SK-N-SH treated with all-trans-retinoic acid at 6 μM for 48 hours (cell line): ENCODE data around the gene BAG5.

Source experiments
- ATAC-seq: fragments of 200-7000 bp; cut with Tn5 transposase; 3 replicates; pipeline ENCODE4 v1.9.1; 2020; ENCODE audit warnings: mild to moderate bottlenecking, moderate library complexity
- ARNTL ChIP-seq: fragments of 450-650 bp; formaldehyde crosslinking; IDR thresholded peaks from 2 replicates; pipeline ENCODE4 v1.5.0; 2020; ENCODE audit warnings: low read depth, mild to moderate bottlenecking, moderate library complexity, borderline replicate concordance
- BACH2 ChIP-seq: fragments of 250-450 bp; sonication (Bioruptor Pico); IDR thresholded peaks from 2 replicates; pipeline ENCODE4 v1.9.0; 2021; ENCODE audit warnings: mild to moderate bottlenecking, borderline replicate concordance
- CSDC2 ChIP-seq: fragments of 250-450 bp; sonication (Bioruptor Pico); IDR thresholded peaks from 2 replicates; pipeline ENCODE4 v1.5.0; 2020; ENCODE audit warnings: mild to moderate bottlenecking, moderate library complexity
- GLIS3 ChIP-seq: fragments of 250-450 bp; sonication (Bioruptor Pico); IDR thresholded peaks from 2 replicates; pipeline ENCODE4 v1.5.0; 2020; ENCODE audit warnings: mild to moderate bottlenecking, moderate library complexity
- ISL1 ChIP-seq: fragments of 250-450 bp; sonication (Bioruptor Pico); IDR thresholded peaks from 2 replicates; pipeline ENCODE4 v2.1.2; 2022; ENCODE audit warnings: mild to moderate bottlenecking, moderate library complexity
- PPARA ChIP-seq: fragments of 250-450 bp; sonication (Bioruptor Pico); IDR thresholded peaks from 2 replicates; pipeline ENCODE4 v1.5.0; 2020; ENCODE audit warnings: mild to moderate bottlenecking, borderline replicate concordance
- RARB ChIP-seq: fragments of 250-450 bp; sonication (Bioruptor Pico); IDR thresholded peaks from 2 replicates; pipeline ENCODE4 v1.8.0; 2021; ENCODE audit warnings: mild to moderate bottlenecking, moderate library complexity
- SNAI2 ChIP-seq: fragments of 250-450 bp; sonication (Bioruptor Pico); IDR thresholded peaks from 2 replicates; pipeline ENCODE4 v1.5.0; 2020; ENCODE audit warnings: mild to moderate bottlenecking, moderate library complexity
- TCF4 ChIP-seq: fragments of 250-450 bp; sonication (Bioruptor Pico); IDR thresholded peaks from 2 replicates; pipeline ENCODE4 v1.8.0; 2021; ENCODE audit warnings: mild to moderate bottlenecking, moderate library complexity, borderline replicate concordance
- TOX ChIP-seq: fragments of 250-450 bp; sonication (Bioruptor Pico); IDR thresholded peaks from 2 replicates; pipeline ENCODE4 v1.8.0; 2021; ENCODE audit warnings: mild to moderate bottlenecking, moderate library complexity, borderline replicate concordance
- ZC3H10 ChIP-seq: fragments of 250-450 bp; sonication (Bioruptor Pico); IDR thresholded peaks from 2 replicates; pipeline ENCODE4 v1.5.1; 2021; ENCODE audit warnings: mild to moderate bottlenecking, moderate library complexity
- ZFP3 ChIP-seq: fragments of 250-450 bp; sonication (Bioruptor Pico); IDR thresholded peaks from 2 replicates; pipeline ENCODE4 v1.5.0; 2020; ENCODE audit warnings: mild to moderate bottlenecking, moderate library complexity
- ZFP30 ChIP-seq: fragments of 450-650 bp; formaldehyde crosslinking; IDR thresholded peaks from 2 replicates; pipeline ENCODE4 v1.5.0; 2022; ENCODE audit warnings: mild to moderate bottlenecking, moderate library complexity
- ZNF565 ChIP-seq: fragments of 450-650 bp; formaldehyde crosslinking; conservative IDR thresholded peaks from 2 replicates; pipeline ENCODE4 v1.5.0; 2020; ENCODE audit warnings: low read depth, mild to moderate bottlenecking, moderate library complexity
- ZNF70 ChIP-seq: fragments of 450-650 bp; formaldehyde crosslinking; IDR thresholded peaks from 2 replicates; pipeline ENCODE4 v1.5.0; 2020; ENCODE audit warnings: mild to moderate bottlenecking, moderate library complexity
- ZNF8 ChIP-seq: fragments of 450-650 bp; formaldehyde crosslinking; IDR thresholded peaks from 2 replicates; pipeline ENCODE4 v1.5.0; 2020; ENCODE audit warnings: mild to moderate bottlenecking, moderate library complexity
- TF ChIP-seq, protein P1 (sequence below): fragments of 250-450 bp; sonication (Bioruptor Pico); IDR thresholded peaks from 2 replicates; pipeline ENCODE4 v1.5.1; 2020; ENCODE audit warnings: low read depth, mild to moderate bottlenecking, moderate library complexity
- TF ChIP-seq, protein P2 (sequence below): fragments of 250-450 bp; sonication (Bioruptor Pico); IDR thresholded peaks from 2 replicates; pipeline ENCODE4 v1.8.0; 2020; ENCODE audit warnings: mild to moderate bottlenecking, moderate library complexity, borderline replicate concordance
- TF ChIP-seq, protein P3 (sequence below): fragments of 250-450 bp; sonication (Bioruptor Pico); IDR thresholded peaks from 2 replicates; pipeline ENCODE4 v1.8.0; 2021; ENCODE audit warnings: low read depth, mild to moderate bottlenecking, moderate library complexity, borderline replicate concordance
- TF ChIP-seq, protein P4 (sequence below): fragments of 250-450 bp; sonication (Bioruptor Pico); IDR thresholded peaks from 2 replicates; pipeline ENCODE4 v1.5.0; 2020; ENCODE audit warnings: mild to moderate bottlenecking, moderate library complexity
- TF ChIP-seq, protein P5 (sequence below): fragments of 250-450 bp; sonication (Bioruptor Pico); IDR thresholded peaks from 2 replicates; pipeline ENCODE4 v1.5.1; 2021; ENCODE audit warnings: mild to moderate bottlenecking, moderate library complexity

BAG5 gene

DNA sequence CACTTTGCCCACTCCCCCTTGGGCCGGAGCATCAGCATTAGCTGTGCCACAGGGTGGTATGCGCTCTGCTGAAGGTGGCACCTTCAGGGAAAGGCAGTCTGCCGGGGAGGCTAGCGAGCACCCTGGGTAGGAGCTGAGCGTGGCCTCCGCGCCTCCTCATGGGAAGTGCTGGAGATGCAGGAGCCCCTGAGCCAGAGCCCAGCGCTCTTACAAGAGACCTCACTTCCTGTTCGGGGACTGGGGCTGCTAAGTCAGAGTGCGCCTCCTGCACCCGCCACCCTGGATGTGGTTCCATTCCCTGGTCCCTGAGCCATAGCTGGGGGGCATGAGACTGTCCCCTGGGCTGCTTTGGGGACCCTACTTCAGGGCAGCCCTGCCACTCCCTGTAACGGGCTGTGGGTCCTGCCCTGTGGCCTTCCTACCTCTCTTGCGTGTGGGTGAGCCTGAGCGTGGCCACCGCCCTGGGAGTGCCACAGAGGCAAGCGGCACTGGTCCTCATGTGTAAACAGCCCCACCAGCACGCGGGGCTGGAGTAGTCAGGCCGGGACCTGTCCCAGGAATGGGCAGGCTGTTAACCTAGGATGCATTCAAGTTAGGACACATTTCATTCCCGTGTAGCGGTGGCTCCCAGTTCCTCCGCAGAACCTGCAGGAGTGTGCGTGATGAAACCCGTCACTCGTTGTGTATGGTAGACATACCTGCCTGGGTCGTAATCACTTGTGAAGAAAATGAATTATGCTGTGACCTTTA is 19.7 kb upstream of the BAG5 start:
- ATAC-seq = no peak
- no peak for TF ChIP-seq ZFP30
- TF ChIP-seq, protein P1, sequence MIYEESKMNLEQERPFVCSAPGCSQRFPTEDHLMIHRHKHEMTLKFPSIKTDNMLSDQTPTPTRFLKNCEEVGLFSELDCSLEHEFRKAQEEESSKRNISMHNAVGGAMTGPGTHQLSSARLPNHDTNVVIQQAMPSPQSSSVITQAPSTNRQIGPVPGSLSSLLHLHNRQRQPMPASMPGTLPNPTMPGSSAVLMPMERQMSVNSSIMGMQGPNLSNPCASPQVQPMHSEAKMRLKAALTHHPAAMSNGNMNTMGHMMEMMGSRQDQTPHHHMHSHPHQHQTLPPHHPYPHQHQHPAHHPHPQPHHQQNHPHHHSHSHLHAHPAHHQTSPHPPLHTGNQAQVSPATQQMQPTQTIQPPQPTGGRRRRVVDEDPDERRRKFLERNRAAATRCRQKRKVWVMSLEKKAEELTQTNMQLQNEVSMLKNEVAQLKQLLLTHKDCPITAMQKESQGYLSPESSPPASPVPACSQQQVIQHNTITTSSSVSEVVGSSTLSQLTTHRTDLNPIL (CRISPR knock-in tag) = no peak
- TF ChIP-seq, protein P2, sequence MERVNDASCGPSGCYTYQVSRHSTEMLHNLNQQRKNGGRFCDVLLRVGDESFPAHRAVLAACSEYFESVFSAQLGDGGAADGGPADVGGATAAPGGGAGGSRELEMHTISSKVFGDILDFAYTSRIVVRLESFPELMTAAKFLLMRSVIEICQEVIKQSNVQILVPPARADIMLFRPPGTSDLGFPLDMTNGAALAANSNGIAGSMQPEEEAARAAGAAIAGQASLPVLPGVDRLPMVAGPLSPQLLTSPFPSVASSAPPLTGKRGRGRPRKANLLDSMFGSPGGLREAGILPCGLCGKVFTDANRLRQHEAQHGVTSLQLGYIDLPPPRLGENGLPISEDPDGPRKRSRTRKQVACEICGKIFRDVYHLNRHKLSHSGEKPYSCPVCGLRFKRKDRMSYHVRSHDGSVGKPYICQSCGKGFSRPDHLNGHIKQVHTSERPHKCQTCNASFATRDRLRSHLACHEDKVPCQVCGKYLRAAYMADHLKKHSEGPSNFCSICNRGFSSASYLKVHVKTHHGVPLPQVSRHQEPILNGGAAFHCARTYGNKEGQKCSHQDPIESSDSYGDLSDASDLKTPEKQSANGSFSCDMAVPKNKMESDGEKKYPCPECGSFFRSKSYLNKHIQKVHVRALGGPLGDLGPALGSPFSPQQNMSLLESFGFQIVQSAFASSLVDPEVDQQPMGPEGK = no peak
- TF ChIP-seq CSDC2 (CRISPR knock-in tag) = no peak
- no peak for TF ChIP-seq TCF4
- TF ChIP-seq ZC3H10 (CRISPR knock-in tag) = no peak
- no peak for TF ChIP-seq ARNTL
- no peak for TF ChIP-seq ZFP3 (CRISPR knock-in tag)
- TF ChIP-seq SNAI2 (CRISPR knock-in tag) = no peak
- no peak for TF ChIP-seq GLIS3 (CRISPR knock-in tag)
- no peak for TF ChIP-seq PPARA
- TF ChIP-seq TOX = no peak
- no peak for TF ChIP-seq ZNF8
- TF ChIP-seq, protein P3, sequence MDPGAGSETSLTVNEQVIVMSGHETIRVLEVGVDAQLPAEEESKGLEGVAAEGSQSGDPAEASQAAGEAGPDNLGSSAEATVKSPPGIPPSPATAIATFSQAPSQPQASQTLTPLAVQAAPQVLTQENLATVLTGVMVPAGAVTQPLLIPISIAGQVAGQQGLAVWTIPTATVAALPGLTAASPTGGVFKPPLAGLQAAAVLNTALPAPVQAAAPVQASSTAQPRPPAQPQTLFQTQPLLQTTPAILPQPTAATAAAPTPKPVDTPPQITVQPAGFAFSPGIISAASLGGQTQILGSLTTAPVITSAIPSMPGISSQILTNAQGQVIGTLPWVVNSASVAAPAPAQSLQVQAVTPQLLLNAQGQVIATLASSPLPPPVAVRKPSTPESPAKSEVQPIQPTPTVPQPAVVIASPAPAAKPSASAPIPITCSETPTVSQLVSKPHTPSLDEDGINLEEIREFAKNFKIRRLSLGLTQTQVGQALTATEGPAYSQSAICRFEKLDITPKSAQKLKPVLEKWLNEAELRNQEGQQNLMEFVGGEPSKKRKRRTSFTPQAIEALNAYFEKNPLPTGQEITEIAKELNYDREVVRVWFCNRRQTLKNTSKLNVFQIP (CRISPR knock-in tag) = no peak
- no peak for TF ChIP-seq ZNF565

DNA sequence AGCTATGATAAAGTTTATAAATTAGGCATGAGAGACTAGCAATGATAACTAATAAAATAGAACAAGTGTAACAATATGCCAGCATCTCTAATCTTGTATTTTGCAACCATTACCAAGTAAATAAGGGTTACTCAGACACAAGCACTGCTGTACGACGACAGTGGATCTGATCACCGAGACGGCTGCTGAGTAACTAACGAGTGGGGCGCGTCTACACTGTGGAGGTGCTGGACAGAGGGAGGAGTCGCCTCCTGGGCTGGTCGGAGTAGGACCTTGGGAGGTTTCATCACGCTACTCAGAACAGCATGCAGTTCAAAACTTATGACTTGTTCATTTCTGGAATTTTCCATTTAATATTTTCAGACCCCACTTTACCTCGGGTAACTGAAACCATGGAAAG is 18.7 kb upstream of the BAG5 start:
- TF ChIP-seq RARB (CRISPR knock-in tag) (no peak), TOX (no peak), ISL1 (CRISPR knock-in tag) (no peak), ARNTL (no peak), ZNF70 (CRISPR knock-in tag) (no peak), ZNF8 (no peak), CSDC2 (CRISPR knock-in tag) (no peak), ZFP3 (CRISPR knock-in tag) (no peak), TCF4 (no peak)
- TF ChIP-seq, protein P4, sequence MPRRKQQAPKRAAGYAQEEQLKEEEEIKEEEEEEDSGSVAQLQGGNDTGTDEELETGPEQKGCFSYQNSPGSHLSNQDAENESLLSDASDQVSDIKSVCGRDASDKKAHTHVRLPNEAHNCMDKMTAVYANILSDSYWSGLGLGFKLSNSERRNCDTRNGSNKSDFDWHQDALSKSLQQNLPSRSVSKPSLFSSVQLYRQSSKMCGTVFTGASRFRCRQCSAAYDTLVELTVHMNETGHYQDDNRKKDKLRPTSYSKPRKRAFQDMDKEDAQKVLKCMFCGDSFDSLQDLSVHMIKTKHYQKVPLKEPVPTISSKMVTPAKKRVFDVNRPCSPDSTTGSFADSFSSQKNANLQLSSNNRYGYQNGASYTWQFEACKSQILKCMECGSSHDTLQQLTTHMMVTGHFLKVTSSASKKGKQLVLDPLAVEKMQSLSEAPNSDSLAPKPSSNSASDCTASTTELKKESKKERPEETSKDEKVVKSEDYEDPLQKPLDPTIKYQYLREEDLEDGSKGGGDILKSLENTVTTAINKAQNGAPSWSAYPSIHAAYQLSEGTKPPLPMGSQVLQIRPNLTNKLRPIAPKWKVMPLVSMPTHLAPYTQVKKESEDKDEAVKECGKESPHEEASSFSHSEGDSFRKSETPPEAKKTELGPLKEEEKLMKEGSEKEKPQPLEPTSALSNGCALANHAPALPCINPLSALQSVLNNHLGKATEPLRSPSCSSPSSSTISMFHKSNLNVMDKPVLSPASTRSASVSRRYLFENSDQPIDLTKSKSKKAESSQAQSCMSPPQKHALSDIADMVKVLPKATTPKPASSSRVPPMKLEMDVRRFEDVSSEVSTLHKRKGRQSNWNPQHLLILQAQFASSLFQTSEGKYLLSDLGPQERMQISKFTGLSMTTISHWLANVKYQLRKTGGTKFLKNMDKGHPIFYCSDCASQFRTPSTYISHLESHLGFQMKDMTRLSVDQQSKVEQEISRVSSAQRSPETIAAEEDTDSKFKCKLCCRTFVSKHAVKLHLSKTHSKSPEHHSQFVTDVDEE (CRISPR knock-in tag) = no peak
- TF ChIP-seq, protein P1 (CRISPR knock-in tag) = no peak
- TF ChIP-seq, all 23 proteins: peak for 0
- ATAC-seq = no peak

DNA sequence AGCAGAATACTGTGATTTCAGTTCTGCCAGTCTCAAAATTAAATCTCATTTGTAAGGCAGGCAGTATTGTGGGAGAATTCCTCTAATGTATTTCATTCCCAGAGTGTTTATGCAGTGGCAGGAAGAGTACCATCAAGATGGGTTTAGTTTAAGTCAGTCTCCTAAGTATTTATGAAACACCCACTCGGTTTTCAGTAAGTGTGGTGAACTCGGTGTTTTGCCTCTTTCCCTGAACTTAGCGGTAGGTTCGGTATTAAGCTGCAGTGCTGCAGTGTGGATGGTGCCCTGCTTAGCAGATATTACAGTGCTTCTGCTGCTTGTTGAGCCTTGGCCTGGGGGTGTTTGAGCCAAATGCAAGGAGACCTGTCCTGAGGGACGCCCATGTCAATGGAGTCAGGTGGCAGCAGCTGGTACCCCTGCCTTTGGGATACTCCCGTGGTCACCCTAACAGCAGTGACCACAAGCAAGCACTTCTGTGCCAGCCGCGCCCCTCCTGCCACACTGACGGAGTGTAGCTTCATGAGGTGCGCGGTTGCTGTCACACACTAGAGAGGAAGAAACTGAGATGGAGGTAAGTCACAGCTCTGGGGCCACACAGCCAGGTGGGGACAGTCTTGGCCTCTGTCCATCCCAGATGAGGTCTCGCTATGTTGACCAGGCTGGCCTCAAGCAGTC is 16.1 kb upstream of the BAG5 start:
- ATAC-seq = no peak
- no peak for TF ChIP-seq RARB (CRISPR knock-in tag)
- no peak for TF ChIP-seq ZNF70 (CRISPR knock-in tag)
- TF ChIP-seq, protein P5, sequence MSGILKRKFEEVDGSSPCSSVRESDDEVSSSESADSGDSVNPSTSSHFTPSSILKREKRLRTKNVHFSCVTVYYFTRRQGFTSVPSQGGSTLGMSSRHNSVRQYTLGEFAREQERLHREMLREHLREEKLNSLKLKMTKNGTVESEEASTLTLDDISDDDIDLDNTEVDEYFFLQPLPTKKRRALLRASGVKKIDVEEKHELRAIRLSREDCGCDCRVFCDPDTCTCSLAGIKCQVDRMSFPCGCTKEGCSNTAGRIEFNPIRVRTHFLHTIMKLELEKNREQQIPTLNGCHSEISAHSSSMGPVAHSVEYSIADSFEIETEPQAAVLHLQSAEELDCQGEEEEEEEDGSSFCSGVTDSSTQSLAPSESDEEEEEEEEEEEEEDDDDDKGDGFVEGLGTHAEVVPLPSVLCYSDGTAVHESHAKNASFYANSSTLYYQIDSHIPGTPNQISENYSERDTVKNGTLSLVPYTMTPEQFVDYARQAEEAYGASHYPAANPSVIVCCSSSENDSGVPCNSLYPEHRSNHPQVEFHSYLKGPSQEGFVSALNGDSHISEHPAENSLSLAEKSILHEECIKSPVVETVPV (CRISPR knock-in tag) = no peak
- no peak for TF ChIP-seq BACH2
- no peak for TF ChIP-seq TCF4
